HepG2 (cell line): ENCODE results near the gene MINDY3. TPM values are rescaled to one million over a fixed set of nuclear protein-coding genes. Genes with fewer than 3 reads are reported as not detected.

ENCODE experiments used
- polyA plus RNA-seq, 8 experiments: library from polyadenylated mRNA; depleted of rRNA in 3 of 8; stranded (reverse) in 7 of 8; unstranded in 1 of 8; fragments of >200 nt; fragmentation: Illumina TruSeq in 4 of 8; extraction: Trizol in 4 of 8; gene quantifications; 2 replicates each; pipeline versions ENCODE4 v1.2.1 to v1.2.3, GENCODE V29; 2011 to 2016; ENCODE audit warnings: low read depth in 4 of 8, missing spikeins in 1 of 8, mixed read lengths in 1 of 8; ENCODE audit not compliant: insufficient read depth in 1 of 8
- total RNA-seq, 5 experiments: library from RNA; depleted of rRNA; stranded (reverse); fragments of >200 nt; fragmentation: Illumina TruSeq; extraction: Trizol; gene quantifications; 2 replicates each; pipeline ENCODE4 v1.2.3, GENCODE V29; 2016; ENCODE audit warnings: low read depth in 1 of 5

MINDY3 gene
- total and polyA plus RNA-seq, 2 of the 13 experiments (the other 11 are each of a cell fraction or from before 2014, with no cell fraction given), result 6.4 to 17.5 TPM

Other genes with a start within 250 kb of the MINDY3 start
- not detected in 2 replicates for gene ITGA8, start 140.6 kb downstream of the MINDY3 start, total RNA-seq (2016; rRNA removed; fragmentation: Illumina TruSeq; extraction: Trizol)
- gene ITGA8, start 140.6 kb downstream of the MINDY3 start, polyA plus RNA-seq (2011; rRNA removed), result not detected in 2 replicates